ENCODE data around the gene MAN1C1. TPM values are rescaled to one million over a fixed set of nuclear protein-coding genes. Genes with fewer than 3 reads are reported as not detected.

MAN1C1 gene
- total RNA-seq, 1 experiment from 2014 or later = 1.5 TPM

DNA sequence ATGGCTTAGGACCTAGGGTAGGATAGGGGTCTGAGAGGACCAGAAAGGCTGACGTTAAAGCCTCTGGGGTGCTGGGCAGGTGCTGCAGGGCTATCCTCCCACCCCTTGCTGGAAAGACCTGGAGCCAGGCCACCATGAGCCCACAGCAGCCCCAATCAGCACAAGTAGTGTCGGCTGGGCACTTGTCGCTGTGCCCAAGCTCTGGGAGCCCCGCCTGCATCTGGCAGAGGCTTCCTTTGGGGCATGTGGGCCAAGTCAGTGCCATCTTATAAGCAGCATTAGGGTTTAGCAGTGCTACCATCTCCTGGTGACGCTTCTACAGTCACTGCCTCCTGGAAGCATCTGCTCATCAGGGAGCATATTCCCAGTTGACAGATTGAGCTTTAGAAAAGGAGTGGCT, 31.3 kb downstream of the MAN1C1 start:
- ChIA-PET POLR2A (no interaction called here), CTCF (no interaction called here)
- in situ Hi-C loops (cut with HindIII; ENCODE audit: low pct_unique_long_range_greater_than_20kb, low sequenced_read_pairs) (no loop called here), intact Hi-C loops (cut with micrococcal nuclease; ENCODE audit: unreplicated experiment) (no loop called here)
- DNase-seq (ENCODE audit: low read depth, low spot score) = no peak
- BruUV-seq (replicated peaks) = no TSS peak
- TF ChIP-seq, protein P1, sequence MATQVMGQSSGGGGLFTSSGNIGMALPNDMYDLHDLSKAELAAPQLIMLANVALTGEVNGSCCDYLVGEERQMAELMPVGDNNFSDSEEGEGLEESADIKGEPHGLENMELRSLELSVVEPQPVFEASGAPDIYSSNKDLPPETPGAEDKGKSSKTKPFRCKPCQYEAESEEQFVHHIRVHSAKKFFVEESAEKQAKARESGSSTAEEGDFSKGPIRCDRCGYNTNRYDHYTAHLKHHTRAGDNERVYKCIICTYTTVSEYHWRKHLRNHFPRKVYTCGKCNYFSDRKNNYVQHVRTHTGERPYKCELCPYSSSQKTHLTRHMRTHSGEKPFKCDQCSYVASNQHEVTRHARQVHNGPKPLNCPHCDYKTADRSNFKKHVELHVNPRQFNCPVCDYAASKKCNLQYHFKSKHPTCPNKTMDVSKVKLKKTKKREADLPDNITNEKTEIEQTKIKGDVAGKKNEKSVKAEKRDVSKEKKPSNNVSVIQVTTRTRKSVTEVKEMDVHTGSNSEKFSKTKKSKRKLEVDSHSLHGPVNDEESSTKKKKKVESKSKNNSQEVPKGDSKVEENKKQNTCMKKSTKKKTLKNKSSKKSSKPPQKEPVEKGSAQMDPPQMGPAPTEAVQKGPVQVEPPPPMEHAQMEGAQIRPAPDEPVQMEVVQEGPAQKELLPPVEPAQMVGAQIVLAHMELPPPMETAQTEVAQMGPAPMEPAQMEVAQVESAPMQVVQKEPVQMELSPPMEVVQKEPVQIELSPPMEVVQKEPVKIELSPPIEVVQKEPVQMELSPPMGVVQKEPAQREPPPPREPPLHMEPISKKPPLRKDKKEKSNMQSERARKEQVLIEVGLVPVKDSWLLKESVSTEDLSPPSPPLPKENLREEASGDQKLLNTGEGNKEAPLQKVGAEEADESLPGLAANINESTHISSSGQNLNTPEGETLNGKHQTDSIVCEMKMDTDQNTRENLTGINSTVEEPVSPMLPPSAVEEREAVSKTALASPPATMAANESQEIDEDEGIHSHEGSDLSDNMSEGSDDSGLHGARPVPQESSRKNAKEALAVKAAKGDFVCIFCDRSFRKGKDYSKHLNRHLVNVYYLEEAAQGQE (IDR thresholded peaks at IDR 0.05; ENCODE audit: insufficient read depth in 1 of 2, low read depth in 2 of 2, low read length in 1 of 2) = no peak
- TF ChIP-seq TCF7L2 (IDR thresholded peaks at IDR 0.05; ENCODE audit: low read depth, low read length) (no peak), POLR2AphosphoS5 (IDR thresholded peaks at IDR 0.05; ENCODE audit: low read depth, low read length) (no peak), SIN3A (IDR thresholded peaks at IDR 0.05; ENCODE audit: borderline replicate concordance, insufficient read depth, low read depth, low read length) (no peak)
- TF ChIP-seq, protein P2, sequence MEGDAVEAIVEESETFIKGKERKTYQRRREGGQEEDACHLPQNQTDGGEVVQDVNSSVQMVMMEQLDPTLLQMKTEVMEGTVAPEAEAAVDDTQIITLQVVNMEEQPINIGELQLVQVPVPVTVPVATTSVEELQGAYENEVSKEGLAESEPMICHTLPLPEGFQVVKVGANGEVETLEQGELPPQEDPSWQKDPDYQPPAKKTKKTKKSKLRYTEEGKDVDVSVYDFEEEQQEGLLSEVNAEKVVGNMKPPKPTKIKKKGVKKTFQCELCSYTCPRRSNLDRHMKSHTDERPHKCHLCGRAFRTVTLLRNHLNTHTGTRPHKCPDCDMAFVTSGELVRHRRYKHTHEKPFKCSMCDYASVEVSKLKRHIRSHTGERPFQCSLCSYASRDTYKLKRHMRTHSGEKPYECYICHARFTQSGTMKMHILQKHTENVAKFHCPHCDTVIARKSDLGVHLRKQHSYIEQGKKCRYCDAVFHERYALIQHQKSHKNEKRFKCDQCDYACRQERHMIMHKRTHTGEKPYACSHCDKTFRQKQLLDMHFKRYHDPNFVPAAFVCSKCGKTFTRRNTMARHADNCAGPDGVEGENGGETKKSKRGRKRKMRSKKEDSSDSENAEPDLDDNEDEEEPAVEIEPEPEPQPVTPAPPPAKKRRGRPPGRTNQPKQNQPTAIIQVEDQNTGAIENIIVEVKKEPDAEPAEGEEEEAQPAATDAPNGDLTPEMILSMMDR (IDR thresholded peaks at IDR 0.05) = no peak
- Histone ChIP-seq H3K9me3 (ENCODE audit: control insufficient read depth, insufficient read depth, low read depth, low read length) (no peaks in the 10 kb centered on the region), H3K36me3 (ENCODE audit: control insufficient read depth, insufficient read depth, low read length) (no peaks in the 10 kb centered on the region), H3K27ac (ENCODE audit: low read length) (no peak overlapping the region), H3K27me3 (ENCODE audit: control insufficient read depth, insufficient read depth, low read length) (no peaks in the 10 kb centered on the region; the same call in none of the 2 replicates), H3K4me3 (ENCODE audit: low read depth in 2 of 2, low read length in 2 of 2) (no peak overlapping the region), H3K4me1 (ENCODE audit: control insufficient read depth, insufficient read depth, low read length) (no peaks in the 10 kb centered on the region)
- no peak for ATAC-seq

DNA sequence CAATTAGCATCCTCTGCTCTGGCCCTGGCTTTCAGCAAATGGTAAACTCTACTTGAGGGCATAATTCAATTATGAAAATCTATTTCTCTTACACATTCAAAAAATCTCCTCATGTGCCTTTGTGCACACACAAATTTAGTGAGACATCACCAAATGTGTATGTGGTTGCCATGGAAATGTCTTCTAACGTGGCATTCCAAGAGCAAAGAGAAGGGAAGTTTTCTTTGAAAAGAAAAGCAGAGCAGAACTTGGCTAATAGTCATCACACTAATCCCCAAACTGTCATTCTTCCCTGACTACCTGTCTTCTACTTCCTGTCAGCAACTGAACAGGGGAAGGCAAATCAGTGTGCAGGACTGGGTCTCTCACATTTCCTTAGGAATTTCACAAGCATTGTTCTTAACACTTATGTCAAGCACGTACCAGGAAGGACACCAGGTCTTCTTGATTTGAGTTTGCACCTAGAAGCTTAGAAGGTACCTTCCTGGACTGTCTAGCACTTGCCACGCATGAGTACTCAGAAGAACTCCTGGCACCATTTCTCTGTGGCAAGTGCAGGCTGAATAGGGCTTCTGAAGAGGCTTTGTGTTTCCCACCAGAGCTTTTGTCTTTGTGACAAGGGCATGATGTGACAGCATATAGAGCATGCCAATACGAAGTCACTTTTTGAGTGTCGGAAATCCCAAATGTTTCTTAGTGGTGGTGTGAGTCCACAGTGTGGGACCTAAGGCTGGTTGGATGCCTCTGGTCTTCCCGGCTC, 32.3 kb downstream of the MAN1C1 start:
- POLR2A ChIA-PET = no interaction called here
- BruUV-seq (replicated peaks) = no TSS peak
- CTCF ChIA-PET = no interaction called here
- Histone ChIP-seq H3K4me3 (ENCODE audit: low read depth in 2 of 2, low read length in 2 of 2) (no peak overlapping the region), H3K9me3 (ENCODE audit: control insufficient read depth, insufficient read depth, low read depth, low read length) (no peaks in the 10 kb centered on the region), H3K27me3 (ENCODE audit: control insufficient read depth, insufficient read depth, low read length) (no peaks in the 10 kb centered on the region; the same call in none of the 2 replicates), H3K36me3 (ENCODE audit: control insufficient read depth, insufficient read depth, low read length) (no peaks in the 10 kb centered on the region), H3K4me1 (ENCODE audit: control insufficient read depth, insufficient read depth, low read length) (no peaks in the 10 kb centered on the region), H3K27ac (ENCODE audit: low read length) (no peak overlapping the region)
- in situ Hi-C loops (cut with HindIII; ENCODE audit: low pct_unique_long_range_greater_than_20kb, low sequenced_read_pairs) (no loop called here), intact Hi-C loops (cut with micrococcal nuclease; ENCODE audit: unreplicated experiment) (no loop called here)
- TF ChIP-seq POLR2AphosphoS5 (IDR thresholded peaks at IDR 0.05; ENCODE audit: low read depth, low read length) = no peak
- TF ChIP-seq, protein P2 (IDR thresholded peaks at IDR 0.05) = no peak
- no peak for TF ChIP-seq SIN3A (IDR thresholded peaks at IDR 0.05; ENCODE audit: borderline replicate concordance, insufficient read depth, low read depth, low read length)
- no peak for TF ChIP-seq TCF7L2 (IDR thresholded peaks at IDR 0.05; ENCODE audit: low read depth, low read length)
- TF ChIP-seq, protein P1 (IDR thresholded peaks at IDR 0.05; ENCODE audit: insufficient read depth in 1 of 2, low read depth in 2 of 2, low read length in 1 of 2) = no peak
- DNase-seq (ENCODE audit: low read depth, low spot score) = no peak
- ATAC-seq = no peak
